NCI-H2227 (cell line): ENCODE measurements around the gene KRTAP5-2.
"Not testable (repeated sequence)": the region's sequence is repeated elsewhere in the genome, so short reads cannot be mapped to it uniquely, and the experiment has no call there.

Source experiments
- DNase-seq: peaks from one replicate; lab custom pipeline; 2025; ENCODE audit not compliant: unreplicated experiment; lab: John Stamatoyannopoulos, UW

Gene KRTAP5-2

GRCh38 chr11:1628506-1629325, 30.6 kb upstream of the KRTAP5-2 start:
- DNase-seq, result no peak

DNA sequence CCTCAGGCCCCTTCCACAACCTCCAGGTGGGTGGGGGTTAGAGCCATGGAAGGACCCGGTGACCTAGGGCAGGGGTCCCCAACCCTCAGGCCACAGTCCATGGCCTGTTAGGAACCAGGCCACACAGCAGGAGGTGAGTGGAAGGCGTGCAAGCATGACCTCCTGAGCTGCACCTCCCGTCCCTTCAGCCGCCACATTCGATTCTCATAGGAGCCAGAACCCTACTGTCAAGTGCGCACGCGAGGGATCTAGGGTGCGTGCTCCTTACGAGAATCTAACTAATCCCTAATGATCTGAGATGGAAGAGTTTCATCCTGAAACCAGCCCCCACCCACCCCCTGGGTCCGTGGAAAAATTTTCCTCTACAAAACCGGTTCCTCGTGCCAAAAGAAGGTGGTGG, 27.4 kb upstream of the KRTAP5-2 start:
- no peak for DNase-seq

- no peak for DNase-seq
Observed at GRCh38 chr11:1624621-1625020, 26.5 kb upstream of the KRTAP5-2 start.

- DNase-seq, result no peak
Observed at GRCh38 chr11:1623716-1624115, 25.6 kb upstream of the KRTAP5-2 start.

DNA sequence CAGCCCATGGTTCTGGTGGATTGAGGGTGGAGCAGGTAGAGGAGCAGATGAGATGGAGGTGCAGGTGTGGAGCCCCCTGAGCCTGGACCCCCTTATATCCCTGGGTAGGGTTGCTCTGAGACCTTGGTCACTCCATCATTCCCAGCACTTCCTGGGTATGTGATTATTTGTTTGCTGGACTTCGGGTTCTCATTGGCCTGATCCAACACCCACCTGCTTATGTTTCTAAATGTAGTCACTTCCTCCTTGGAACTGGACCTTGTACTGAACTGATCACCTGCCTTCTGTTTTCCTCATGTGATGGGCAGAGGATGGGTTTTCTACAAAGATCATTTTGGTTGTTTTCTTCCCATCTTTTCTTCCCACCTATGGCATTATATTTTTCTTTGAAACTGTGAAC, 24.0 kb upstream of the KRTAP5-2 start, which contains the start of gene KRTAP5-4:
Gene KRTAP5-4, minus strand, starts transcription at position 53 of the 400 bp plus-strand sequence. Its CDS starts 45 bp downstream, at position 8.
- DNase-seq, result no peak

- DNase-seq, result no peak
Observed at GRCh38 chr11:1619449-1619848, 21.4 kb upstream of the KRTAP5-2 start.

- no peak for DNase-seq
Observed at GRCh38 chr11:1618231-1618630, 20.1 kb upstream of the KRTAP5-2 start.

GRCh38 chr11:1608363-1608762, 10.3 kb upstream of the KRTAP5-2 start, which contains the start of gene KRTAP5-3:
TSS of gene KRTAP5-3 (minus strand) at chr11:1608463. CDS start at chr11:1608385, 78 bp downstream.
- DNase-seq, result no peak

- DNase-seq, result not testable (repeated sequence)
Observed at GRCh38 chr11:1607901-1608300, 9.8 kb upstream of the KRTAP5-2 start.

GRCh38 chr11:1607156-1607845, 9.2 kb upstream of the KRTAP5-2 start:
- DNase-seq, result not testable (repeated sequence)

DNA sequence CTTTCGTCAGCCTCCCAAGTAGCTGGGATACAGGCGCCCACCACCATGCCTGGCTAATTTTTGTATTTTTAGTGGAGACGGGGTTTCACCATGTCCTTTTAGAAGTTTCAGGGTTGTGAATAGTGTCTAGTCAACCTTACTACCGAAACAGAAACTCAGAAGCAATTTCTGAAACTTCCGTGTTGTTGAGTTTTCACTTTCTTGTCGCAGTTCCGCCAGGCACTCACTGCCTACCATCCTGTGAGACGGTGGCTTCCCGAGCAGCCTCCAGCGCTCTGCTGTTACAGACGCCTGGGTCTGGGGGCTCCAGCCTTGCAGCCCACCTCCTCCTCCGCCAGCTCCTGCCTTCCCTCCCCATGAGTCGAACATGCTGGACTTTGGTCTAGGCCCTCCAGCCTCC, 7.8 kb upstream of the KRTAP5-2 start:
- not testable (repeated sequence) for DNase-seq

DNA sequence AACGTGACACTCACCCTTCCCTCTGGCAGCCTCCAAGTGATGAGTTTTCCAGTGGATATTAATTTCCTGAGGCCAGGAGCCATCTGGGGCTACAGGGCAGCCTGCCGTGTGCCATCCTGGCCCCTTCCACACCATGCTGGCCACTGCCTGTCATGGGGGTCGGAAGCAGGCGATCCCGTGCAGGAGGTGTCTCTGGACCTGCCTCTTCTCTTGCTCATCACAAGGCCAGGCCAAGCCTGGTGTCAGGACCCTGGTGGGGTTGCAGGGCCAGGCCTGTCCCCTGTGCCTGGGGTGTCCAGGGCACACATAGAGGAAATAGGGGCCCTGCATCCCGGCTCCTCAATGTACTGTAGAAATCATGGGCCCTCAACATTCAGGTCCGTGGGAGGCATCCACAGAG, 6.6 kb upstream of the KRTAP5-2 start:
- no peak for DNase-seq

DNA sequence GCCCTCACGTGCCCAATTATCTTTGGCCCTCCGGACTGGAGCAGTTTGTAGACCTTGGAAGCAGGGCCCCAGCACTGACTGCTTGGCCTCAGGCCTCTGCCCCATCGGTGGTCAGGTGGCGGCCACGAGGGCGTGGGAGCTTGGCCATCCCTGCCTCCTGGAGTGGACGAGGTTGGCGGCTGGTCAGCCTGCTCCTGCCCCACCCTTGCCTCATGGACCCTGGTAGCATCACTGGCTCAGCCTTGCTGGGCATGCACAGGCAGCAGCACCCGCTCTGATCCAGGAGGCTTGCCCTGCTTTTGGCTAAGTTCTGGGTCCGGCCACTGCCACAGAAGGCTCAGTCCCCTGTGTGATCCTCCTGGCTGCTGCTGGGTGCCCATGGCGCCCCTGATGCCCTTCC, 6.1 kb upstream of the KRTAP5-2 start:
- no peak for DNase-seq

DNA sequence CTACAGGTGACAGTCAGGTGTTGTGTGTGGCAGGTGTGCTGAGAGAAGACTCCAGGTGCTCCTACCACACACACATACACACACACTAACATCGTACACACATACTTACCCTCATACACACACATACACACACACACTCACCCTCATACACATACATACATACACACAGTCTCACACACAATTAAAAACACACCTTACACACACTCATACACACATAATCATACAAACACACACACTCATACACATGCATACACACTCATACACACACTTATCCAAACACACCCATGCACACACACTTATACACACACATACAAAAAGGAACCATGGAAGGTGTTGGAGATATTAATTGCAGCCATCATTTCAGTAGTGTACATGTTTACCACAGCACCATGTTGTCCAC, 5.5 kb upstream of the KRTAP5-2 start:
- DNase-seq, result no peak

GRCh38 chr11:1601663-1602062, 3.6 kb upstream of the KRTAP5-2 start:
- DNase-seq, result not testable (repeated sequence)

DNA sequence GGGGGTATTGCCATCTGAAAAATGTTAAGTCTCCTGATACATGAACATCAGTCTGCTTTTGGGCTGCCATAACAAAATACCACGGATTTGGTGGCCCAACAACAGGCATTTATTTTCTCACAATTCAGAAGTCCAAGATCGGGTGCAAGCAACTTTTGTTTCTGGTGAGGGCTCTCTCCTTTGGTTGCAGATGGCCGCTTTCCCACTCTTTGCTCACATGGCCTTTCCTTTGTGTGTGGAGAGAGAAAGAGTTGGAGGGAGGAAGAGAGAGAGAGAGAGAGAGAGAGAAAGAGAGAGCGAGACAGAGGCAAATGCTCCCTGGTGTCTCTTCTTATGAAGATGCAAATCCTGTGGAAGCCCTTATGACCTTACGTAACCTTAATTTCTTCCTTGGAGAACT, 2.5 kb upstream of the KRTAP5-2 start:
- DNase-seq, result no peak

- DNase-seq, result no peak
Observed at GRCh38 chr11:1598816-1599215, 722 bp upstream of the KRTAP5-2 start.

- DNase-seq, result not testable (repeated sequence)
Observed at GRCh38 chr11:1598406-1598805, 312 bp upstream of the KRTAP5-2 start.

GRCh38 chr11:1597331-1597993, 632 bp downstream of the KRTAP5-2 start:
- no peak for DNase-seq

GRCh38 chr11:1596576-1597121, 1.4 kb downstream of the KRTAP5-2 start:
- DNase-seq, result not testable (repeated sequence)

GRCh38 chr11:1595994-1596575, 2.0 kb downstream of the KRTAP5-2 start:
- not testable (repeated sequence) for DNase-seq
